Mucosa of gallbladder (tissue), 1 donor: ENCODE data around the gene CD28. TPM values are rescaled to one million over a fixed set of nuclear protein-coding genes. Genes with fewer than 3 reads are reported as not detected.

ENCODE experiments used
- DNase-seq: peaks from one replicate; pipeline ENCODE4 v3.0.0-alpha.2; 2020; ENCODE audit warnings: low spot score
- total RNA-seq: library from RNA; stranded (reverse); gene quantifications from one replicate; pipeline ENCODE4 v1.2.1, GENCODE V29; 2021
- donor health status: DM: no; HTN: no; CAD: no.

Gene CD28
- total RNA-seq, result 1.6 TPM

DNA sequence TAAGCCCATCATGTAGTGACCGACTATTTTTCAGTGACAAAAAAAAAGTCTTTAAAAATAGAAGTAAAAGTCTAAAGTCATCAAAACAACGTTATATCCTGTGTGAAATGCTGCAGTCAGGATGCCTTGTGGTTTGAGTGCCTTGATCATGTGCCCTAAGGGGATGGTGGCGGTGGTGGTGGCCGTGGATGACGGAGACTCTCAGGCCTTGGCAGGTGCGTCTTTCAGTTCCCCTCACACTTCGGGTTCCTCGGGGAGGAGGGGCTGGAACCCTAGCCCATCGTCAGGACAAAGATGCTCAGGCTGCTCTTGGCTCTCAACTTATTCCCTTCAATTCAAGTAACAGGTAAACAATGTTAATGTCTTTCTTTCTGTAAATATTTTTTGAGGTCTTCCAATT is at the start of gene CD28:
CD28 (plus strand) TSS at position 237 of the 400 bp plus-strand sequence; CDS start at position 295, 58 bp downstream.
- peak; percentile 64 for DNase-seq

DNA sequence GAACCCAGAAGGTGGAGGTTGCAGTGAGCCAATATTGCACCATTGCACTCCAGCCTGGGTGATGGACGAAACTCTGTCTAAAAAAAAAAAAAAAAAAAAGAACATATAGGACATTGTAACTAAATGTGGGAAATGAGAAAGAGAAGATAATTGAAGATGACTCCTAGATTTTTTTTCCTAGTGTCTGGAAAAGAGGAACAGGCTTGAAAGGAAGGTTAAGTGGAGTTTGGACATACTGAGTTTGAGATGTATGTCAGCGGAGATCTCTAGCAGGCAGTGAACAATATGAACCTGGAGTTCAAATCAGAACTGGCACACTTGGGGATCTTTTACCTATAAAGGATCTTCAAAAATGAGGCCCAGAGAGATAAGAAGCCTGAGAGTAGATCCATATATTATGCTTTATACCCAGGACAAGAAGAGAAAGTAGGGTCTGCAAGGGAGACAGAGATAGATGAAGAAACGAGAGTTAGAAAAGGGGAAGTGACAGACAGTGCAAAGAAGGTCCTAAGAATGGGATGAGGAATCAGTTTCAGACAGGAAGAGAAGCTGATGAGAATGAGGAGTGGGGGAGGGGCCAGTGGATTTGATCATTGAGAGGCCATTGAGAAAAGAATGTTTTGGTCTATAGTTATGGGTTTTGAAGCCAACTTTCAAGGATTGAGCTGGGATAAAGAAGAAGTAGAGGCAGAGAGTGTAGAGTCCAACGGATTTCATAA is 46.9 kb upstream of the CD28 start:
- DNase-seq, result no peak

DNA sequence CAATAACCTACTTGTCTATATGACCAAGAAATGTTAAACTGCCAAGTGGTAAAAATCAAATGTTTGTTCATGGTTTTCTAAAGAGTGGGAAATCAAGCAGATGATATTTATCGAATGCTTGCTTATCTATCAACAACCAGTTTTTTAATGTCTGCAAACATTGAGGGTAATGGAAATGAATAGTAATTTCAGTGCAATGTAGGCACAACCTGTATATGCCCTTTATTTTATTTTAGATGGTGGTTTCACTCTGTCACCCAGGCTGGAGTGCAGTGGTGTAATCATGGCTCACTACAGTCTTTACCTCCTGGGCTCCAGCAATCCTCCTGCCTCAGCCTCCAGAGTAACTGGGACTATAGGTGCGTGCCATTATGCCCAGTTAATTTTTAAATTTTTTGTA is 46.0 kb upstream of the CD28 start:
- no peak for DNase-seq

DNA sequence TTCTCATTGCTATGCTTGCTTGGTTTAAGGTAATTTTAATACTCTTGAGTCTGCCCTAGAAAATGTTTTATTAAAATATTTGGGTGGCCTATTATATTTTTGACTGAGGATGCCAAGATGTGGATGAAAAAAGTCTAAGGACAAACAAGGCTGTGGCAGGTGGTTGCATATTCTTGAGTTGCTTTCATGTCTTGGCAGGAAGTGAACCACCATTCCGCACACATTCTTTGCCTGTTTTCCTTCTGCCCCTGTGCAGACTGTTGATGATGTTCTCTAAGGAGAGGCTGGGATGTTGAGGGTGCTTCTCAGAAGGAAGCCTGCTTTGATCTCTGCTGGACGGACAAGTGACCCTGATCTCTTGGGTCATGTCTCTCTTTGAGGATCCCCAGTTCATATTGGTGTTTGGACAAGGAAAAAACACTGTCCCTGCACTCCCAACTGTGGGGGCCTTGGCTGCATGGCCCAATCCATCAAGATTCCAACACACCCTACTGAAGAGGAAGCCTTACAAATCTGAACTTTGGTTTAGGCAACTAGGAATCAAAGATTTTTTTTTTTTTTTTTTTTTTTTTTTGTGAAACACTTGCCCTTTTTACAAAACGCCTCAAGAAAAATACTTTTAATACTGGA is 45.0 kb upstream of the CD28 start:
- no peak for DNase-seq

DNA sequence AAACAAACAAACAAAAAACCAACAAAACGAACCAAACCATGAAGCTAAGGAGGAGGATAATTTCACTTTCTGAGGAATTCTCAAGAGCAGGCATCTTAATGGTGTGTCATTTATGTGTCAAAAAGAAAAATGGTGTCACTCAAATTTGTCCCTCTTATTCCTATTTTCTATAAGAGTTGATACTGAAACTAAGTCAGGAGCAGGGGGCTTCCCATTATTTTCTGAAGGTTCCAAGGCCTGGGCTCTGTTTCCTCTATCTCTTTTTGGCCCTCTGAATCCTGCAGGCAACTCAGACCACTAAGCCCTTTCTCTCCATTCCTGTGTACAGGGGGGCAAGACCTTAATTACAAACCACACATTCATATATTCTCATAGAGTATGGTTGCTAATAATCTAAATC is 44.0 kb upstream of the CD28 start:
- DNase-seq, result no peak

DNA sequence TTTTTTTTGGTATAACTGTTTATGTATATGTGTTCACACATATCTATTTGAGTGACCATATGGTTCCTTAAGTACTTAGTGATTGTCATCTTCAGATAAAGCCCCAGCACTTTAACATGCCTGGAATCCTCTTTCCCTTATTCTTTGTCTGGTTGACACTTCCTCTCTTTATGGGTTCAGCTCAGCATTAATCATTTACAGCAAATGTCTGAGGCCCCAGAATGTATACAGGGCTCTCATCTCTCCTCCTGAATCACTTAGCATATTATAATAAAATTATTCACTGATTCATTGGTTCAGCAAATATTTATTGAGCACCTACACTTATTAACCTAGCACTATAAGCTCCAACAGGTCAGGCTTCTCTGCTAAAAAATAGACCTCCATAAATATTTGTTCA is 43.5 kb upstream of the CD28 start:
- DNase-seq, result no peak

DNA sequence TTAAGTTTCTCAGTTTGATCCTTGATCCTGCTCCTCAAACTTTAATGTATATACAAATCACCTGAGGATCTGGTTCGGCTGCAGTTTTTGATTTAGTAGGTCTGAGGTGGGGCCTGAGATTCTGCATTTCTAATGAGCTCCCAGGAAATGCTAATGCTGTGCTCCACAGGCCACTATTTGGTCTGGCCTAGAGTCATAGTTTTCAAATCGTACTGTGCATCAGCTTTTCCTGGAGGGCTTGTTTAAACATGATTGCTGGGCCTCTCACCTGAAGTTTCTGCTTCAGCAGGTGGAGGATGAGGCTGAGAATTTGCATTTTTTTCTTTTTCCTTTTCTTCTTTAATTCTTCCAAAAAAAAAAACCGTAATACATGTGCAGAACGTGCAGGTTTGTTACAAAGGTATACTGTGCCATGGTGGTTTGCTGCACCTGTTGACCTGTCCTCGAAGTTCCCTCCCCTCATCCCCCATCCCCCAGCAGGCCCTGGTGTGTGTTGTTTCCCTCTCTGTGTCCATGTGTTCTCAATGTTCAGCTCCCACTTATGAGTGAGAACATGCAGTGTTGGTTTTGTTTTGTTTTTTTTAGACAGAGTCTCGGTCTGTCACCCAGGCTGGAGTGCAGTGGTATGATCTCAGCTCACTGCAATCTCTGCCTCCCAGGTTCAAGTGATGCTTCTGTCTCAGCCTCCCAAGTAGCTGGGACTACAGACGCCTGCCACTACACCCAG is 42.2 kb upstream of the CD28 start:
- DNase-seq, result no peak

DNA sequence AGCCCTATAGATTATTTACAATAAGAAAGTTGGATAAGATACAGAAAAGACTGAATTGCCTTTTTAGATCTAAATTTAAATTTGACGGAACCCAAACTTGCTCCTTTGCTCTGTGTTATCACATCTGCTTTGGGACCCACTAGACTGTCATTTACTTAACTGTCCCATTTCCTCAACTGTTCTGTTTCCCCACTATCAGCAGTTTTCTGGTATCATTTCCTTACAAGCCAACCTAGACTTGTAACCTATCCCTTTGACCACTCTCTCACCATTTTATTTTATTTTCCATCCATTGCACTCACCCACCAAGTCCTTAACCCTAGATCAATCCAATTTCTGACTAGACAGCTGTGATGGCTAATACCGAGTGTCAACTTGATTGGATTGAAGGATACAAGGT is 38.6 kb upstream of the CD28 start:
- no peak for DNase-seq

DNA sequence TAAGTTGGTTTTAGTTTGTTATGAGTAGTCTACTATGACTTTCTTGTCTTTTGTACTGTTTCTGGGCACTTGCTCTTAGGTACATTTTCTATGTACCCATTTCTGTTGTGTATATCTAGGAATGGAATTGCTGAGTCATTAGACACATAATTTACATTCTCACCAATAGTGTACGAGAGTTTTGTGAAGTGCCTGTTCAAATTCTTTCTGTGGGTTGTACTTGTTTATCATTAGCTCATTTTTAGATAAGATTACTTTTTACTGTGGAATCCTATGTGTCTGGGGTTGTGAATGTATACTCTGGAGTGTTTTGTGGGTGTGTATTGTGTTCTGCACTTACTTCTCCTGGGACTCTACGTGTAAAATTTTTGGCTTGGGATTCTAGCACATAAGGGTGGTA is 36.6 kb upstream of the CD28 start:
- DNase-seq, result no peak

DNA sequence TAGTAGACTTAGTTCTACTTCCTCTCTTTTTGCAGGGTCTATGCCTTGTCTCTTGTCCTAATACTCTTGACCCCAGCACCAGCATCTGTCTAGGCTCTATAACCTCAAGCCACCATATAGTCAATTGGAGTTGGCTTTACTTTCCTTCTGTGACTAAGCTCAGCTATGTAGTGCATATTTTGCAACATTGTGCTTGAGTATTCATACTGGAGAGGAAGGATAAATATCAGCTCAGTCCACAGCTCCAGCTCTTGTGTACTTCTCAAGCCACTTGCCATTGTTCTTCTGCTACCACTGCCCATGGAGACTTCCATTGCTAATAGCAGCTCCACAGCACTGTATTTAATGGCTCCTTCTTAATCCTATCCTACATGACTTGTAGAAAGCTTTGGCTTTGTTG is 35.5 kb upstream of the CD28 start:
- DNase-seq, result no peak

DNA sequence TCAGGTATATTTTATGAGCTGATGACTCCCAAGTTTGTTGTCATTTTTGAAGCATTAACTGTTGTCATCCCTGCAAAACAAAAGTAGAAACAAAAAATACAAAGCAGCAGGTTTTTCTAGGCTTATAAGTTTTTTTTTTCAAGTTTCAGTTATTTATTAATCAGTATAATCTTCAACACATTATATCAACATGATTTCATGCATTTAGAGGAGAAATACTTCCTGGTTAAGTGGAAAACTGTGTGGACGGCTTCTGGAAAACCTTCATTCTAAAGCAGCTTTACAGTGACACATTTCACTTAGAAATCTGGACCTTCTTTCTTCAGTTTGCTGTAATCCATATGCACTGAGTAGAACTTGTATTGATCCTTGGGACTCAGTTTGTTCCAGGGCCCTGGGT is 34.6 kb upstream of the CD28 start:
- no peak for DNase-seq

DNA sequence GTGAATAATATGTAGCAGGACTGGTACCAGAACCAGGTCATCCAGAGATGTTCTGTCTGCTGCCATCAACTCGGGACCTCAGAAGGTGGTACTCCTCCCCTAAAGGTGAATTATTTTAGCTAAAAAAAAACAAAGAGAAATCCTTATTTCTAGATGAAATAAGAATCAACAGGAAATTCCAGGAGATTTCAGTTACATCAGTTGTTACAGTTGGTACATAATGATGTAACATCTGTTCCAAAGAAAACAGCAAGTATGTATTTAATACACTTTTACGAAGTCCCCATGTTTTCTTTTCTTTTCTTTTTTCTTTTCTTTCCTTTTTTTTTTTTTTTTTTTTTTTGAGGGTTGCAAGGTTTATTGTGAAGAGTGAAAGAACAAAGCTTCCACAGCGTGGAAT is 33.6 kb upstream of the CD28 start:
- DNase-seq, result no peak

DNA sequence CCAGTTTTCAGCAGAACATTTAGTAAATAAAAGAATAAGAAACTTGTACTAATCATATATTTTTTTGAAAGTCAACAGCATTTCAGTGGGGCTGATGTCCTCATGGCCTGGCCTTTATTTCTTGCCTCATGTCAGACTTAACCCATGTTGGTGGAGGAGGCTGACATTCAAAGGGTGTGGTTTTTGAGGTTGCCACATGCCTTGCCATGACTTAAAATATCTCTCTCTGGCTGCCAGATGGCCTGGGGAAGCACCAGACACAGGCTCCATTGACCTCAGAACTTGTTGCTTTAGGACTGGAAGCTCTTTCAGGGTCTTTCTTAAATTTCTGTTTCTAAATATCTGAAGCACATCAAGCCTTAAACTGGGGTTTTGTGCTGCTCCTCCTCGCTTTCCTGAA is 32.5 kb upstream of the CD28 start:
- DNase-seq, result no peak

DNA sequence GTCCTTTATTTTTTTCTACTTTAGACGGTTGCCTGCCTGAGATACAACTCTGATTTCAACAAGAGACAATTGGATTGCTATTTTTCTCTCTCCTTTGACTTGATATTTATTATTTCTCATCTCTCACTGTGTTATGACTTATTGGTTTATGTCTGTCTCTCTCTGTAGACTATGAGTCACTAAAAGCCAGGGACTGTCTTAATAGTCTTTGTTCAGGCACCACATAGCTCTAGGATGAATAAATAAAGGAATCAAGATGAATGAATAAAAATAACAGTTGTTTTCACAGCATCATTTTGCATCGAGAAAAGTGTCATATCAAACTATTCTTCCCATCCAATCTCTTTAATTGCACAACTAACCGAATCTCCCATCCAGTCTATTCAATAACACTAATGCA is 31.4 kb upstream of the CD28 start:
- no peak for DNase-seq

DNA sequence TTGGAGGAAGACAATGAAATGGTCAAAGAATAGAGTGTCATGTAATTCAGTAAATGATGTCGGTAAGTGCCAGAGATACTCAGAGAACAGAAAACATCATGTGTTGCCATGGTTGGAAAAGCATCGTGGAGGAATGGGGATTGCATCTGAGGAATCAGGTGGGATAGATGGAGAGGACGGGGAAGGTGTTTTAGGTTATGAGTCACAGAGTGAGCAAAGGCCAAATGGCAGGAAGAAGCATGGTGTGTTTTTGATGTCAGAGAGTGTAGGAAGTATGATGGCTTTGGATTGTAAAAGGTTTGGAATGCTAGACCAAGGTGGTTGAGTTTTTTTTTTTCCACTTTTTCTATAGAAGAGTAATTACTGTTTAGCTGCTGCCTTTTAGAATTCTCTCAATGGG is 27.5 kb upstream of the CD28 start:
- no peak for DNase-seq

DNA sequence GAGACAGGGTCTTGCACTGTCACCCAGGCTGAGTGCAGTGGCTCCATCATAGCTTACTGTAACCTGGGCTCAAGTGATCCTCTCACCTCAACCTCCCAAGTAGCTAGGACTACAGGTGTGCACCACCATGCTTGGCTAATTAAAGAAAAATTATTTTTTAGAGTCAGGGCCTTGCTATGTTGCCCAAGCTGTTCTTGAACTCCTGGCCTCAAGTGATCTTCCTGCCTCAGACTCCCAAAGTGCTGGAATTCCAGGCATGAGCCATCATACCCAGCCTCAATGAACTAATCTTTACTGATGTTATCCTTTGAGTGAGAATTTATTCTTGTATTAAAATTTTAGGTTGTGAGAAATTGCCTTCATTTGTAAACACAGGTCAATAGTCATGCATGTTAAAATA is 27.0 kb upstream of the CD28 start:
- no peak for DNase-seq

DNA sequence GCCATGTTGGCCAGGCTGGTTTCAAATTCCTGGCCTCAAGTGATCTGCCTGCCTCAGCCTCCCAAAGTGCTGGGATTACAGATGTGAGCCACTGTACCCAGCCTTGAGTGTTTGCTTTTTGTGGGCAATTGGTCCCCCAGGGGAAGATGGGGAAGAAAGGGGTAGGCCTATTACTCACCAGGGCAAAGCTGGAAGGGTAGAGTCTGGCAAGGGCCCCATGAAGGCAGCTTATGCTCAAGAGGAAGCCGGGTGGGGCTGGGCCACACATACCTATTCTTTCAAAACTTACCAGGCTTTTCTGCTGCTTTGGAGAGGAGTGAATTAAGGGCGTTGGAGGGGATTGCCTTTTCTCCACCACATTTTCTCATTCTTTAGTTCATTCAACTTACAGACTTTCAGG is 24.5 kb upstream of the CD28 start:
- no peak for DNase-seq

DNA sequence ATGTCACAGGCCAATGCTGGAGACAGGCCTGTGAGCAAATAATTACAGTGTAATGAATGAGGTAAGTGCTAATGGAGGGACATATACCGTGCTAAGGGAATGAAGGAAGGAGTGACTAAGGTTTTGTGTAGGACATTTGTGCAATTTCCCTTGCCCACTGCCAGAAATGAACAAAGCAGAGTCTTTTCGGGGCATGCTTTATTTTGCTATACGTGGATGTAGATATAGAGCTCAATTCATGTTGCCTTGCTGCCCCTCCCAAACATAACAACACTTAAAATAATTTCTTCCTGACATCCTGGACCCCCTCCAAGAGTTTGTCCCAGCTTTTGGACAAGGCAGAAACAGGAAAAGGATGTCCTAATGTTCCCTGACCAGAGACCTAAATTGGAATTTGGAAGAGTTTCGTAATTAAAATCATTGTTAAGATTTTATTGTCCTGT is 23.7 kb upstream of the CD28 start:
- no peak for DNase-seq

DNA sequence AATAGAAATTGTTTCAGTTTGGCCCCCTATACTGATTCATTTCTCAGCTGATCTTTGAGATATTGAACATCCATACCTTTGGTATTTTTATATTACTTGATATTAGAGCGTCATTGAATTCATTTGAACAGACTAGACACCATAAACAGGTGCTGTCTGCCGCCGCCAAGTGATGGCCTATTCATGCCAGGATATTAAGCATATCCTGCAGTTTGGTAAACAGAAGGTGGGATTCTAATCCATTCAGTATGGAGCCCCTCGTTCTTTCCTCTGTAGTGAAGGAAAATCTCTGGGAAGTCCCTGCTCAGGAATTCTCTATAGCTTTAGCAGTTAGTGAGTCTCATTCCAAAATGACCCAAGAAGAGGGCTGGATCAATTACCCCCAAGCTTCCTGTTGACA is 23.0 kb upstream of the CD28 start:
- no peak for DNase-seq

DNA sequence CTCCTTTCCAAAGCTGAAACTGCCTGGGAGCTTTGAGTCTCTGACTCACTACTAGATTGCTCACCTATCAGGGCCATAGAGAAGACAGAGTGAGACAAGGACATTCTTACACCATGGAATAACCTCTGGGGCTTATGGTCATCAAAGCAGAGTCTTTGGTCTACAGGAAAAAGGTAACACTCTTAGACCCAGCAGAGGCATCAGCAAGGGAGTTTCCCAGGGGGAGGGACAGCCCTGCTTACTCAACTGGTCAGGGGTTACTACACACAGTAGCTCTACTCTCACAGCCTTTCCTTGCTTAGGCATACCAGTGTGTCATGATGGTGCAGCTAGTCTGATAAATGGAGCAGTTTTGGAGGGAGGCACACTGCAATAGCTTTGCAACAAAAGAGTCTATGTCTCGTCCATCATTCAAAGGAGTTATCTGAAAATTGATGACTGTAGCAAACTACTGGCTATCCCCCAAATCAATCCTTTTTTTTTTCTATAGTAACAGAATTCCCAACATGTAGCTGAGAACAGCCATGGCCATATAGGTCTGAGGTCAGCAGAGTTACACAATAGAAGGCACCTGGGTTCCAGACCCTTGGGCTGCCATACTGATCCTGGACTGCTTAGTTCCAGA is 22.4 kb upstream of the CD28 start:
- no peak for DNase-seq

DNA sequence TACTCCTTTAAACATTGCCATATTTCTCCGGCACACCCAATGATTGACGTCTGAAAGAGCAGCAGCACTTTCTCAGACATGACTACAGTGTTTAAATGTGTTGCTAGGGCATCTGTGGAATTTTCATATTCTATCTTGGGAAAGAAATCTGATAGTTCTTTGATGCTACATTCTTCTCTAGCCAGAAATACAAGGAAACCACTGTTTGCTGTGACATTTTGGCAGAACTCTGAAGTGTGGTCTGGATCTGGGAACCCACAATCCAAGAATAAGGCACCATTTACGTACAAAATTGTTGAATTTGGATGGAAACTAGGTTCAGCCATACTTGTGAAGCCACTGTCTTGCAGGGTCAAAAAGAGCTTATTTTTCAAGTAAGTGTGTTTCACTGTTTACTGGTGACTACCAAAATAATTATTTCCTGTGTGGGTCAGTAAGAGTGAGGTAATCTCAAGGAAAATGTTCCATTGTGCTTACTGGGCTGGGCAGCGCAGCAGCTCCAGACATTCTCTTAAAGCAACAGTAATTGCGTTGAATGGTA is 21.3 kb upstream of the CD28 start:
- no peak for DNase-seq

DNA sequence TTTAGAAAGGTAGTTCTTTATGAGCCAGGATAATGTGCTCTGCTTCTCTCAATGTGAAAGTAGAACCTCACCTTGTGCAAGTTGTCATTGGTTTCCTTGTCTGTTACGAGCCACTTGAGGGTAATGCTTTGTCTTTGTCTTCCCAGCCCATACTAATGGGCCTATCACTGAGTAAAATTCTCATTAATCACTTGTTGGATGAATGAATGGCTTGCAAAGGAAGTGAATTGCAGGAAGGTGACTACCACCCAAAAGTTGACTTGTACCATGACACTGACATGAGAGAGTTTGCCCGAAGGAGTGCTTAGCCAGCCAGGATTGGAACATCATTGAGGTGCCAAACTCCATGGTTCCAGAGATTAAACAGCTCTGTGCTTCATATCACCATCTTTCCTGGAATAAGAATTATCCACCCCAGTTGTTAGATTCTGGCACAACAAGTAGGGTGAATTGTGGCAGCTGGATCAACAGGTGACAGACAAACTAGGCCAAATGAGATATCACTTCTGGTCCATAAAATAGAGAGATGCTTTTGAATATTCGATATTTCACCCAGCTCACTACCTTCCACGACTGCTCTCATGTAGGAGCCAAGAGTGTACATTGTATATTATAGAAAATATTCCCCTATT is 20.5 kb upstream of the CD28 start:
- no peak for DNase-seq
